Stimulated activated naive CD8-positive, alpha-beta T cell treated with anti-CD3 and anti-CD28 coated beads, Interleukin-15, amount 100 ng/mL, for 72 hours (primary cell): ENCODE data around the gene URB1.

Experiments
- ATAC-seq: fragments of 150-1000 bp; cut with Tn5 transposase; 2 replicates; pipeline ENCODE4 v1.10.0; 2021; ENCODE audit warnings: mild to moderate bottlenecking, moderate library complexity
- DNase-seq, 2 donors: peaks; one replicate each; pipeline ENCODE4 v3.0.0; 2021 to 2022
- H3K27ac Mint-ChIP-seq, 2 donors: one replicate each; pipeline ENCODE4 v1.8.0; 2022; ENCODE audit warnings: mild to moderate bottlenecking in 2 of 2, mixed read lengths in 2 of 2, moderate library complexity in 2 of 2
- H3K27me3 Mint-ChIP-seq: one replicate; pipeline ENCODE4 v1.8.0; 2022; ENCODE audit warnings: mixed read lengths
- H3K4me1 Mint-ChIP-seq: one replicate; pipeline ENCODE4 v1.8.0; 2022; ENCODE audit warnings: mild to moderate bottlenecking, mixed read lengths
- H3K4me3 Mint-ChIP-seq, 2 donors: one replicate each; pipeline ENCODE4 v1.8.0; 2022; ENCODE audit warnings: mild to moderate bottlenecking in 2 of 2, mixed read lengths in 2 of 2, moderate library complexity in 1 of 2
- H3K9me3 Mint-ChIP-seq, 2 donors: one replicate each; pipeline ENCODE4 v1.8.0; 2022; ENCODE audit warnings: mixed read lengths in 2 of 2

The URB1 gene

GRCh38 chr21:32347351-32347750 lies 45.5 kb downstream of the URB1 start:
- Mint-ChIP-seq H3K4me3 (no peak overlapping the region), H3K4me1 (no peaks in the 10 kb centered on the region), H3K27ac (peak overlapping the region in 1 of 2 donors; percentile 93), H3K27me3 (no peaks in the 10 kb centered on the region), H3K9me3 (peaks cover 0 to 11% of the 10 kb centered on the region in 2 donors)
- ATAC-seq (no peak), DNase-seq (no peak)

GRCh38 chr21:32346951-32347350 lies 45.9 kb downstream of the URB1 start:
- H3K4me3 Mint-ChIP-seq, result no peak overlapping the region
- DNase-seq (no peak), ATAC-seq (no peak)
- H3K9me3 Mint-ChIP-seq, result peaks cover 0 to 11% of the 10 kb centered on the region in 2 donors
- no peaks in the 10 kb centered on the region for H3K4me1 Mint-ChIP-seq
- H3K27ac Mint-ChIP-seq, result no peak overlapping the region
- H3K27me3 Mint-ChIP-seq, result no peaks in the 10 kb centered on the region

DNA sequence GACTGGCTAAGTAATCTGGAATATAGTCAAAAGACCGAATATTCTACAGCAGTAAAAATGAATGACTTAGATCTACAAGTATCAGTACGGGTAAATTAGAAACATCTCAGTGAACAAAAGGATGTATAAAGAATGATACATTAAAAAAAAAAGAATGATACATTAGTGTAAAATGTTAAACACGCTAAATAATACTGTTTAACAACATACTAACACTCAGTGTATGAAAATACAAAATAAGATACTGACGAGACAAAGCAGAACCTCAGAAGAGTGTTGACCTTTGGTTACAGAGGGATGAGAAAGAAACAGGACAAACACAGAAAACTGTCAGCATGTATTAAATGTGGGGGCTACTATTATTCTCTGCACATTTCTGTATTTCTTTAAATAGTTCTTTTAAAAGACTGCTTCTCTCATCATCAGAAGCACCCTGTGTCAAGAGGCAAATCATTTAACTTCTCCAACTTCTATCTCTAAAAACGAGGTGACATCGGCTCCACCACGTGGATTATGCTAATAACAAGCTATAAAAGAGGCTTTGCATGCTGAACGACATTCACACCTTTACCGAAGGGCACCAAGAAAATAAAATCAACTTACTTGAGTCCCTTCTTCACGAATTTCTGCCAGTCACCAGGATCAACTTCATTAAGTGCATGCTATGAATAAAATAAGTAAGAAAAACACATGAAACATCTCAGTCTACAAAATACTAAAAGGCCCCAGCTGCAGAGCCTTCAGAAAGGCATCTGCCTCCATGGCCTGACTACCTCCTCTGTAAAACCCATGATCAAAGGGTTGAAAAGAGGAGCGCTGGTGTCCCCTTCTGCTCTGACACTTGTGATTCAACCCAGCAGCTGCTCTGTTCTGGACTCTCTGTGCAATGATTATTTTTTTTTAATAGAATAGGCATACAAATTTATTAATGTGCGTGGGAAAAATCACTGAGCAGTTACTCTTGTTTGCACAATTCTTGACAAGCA lies 51.7 kb downstream of the URB1 start:
- ATAC-seq (no peak), DNase-seq (no peak)
- H3K27me3 Mint-ChIP-seq, result no peaks in the 10 kb centered on the region
- H3K4me1 Mint-ChIP-seq, result no peaks in the 10 kb centered on the region
- peak overlapping the region in 1 of 2 donors; percentile 16 for H3K27ac Mint-ChIP-seq
- peaks cover 0 to 11% of the 10 kb centered on the region in 2 donors for H3K9me3 Mint-ChIP-seq
- no peak overlapping the region for H3K4me3 Mint-ChIP-seq

- Mint-ChIP-seq H3K27me3 (no peaks in the 10 kb centered on the region), H3K4me3 (no peak overlapping the region), H3K4me1 (no peaks in the 10 kb centered on the region), H3K9me3 (no peaks in the 10 kb centered on the region), H3K27ac (peak overlapping the region in 1 of 2 donors; percentile 85)
- DNase-seq, result no peak
- ATAC-seq, result no peak
Observed at GRCh38 chr21:32338209-32338921, 54.4 kb downstream of the URB1 start.

DNA sequence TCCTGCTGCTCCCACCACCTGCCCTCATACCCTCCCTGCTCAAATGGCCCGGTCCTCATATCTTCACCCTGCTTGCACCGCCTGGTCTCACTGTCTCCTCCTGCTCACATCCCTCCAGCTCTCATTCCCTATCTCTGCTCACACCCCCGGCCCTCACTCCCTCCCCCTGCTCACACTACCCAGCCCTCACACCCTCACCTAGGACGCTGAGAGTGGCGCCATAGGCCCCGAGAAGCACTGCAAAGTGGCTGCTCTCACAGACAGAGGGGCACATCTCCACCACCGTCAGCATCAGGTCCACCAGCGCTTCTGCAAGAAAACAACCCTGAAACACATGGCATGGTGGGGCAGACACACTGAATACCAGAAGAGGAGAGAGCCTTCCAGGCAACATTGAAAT lies 55.6 kb downstream of the URB1 start:
- DNase-seq, result no peak
- ATAC-seq, result no peak
- H3K4me3 Mint-ChIP-seq, result no peak overlapping the region
- no peaks in the 10 kb centered on the region for H3K4me1 Mint-ChIP-seq
- H3K27me3 Mint-ChIP-seq, result no peaks in the 10 kb centered on the region
- H3K9me3 Mint-ChIP-seq, result no peaks in the 10 kb centered on the region
- H3K27ac Mint-ChIP-seq, result peak overlapping the region in 1 of 2 donors; percentile 2

DNA sequence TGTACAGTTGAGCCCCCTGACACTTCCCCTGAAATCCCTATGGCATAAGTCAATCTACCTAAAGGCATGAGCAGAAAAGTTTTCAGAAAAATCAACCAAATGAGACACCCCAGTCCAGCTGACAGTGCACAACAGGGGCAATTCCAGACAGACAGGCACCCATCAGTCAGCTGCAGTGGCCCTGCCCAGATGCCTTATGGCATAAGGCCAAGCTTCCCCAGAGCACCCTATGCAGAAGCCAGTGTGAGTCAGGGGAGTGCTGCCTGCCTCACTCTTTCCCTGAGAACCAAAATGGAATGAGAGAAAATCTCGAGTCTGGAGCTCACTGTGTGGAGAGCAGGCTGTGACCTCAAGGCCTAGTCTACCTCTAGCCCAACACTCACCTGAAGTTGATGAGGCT lies 56.1 kb downstream of the URB1 start:
- no peak overlapping the region for H3K4me3 Mint-ChIP-seq
- no peaks in the 10 kb centered on the region for H3K27me3 Mint-ChIP-seq
- no peaks in the 10 kb centered on the region for H3K9me3 Mint-ChIP-seq
- DNase-seq (no peak), ATAC-seq (no peak)
- no peak overlapping the region for H3K27ac Mint-ChIP-seq
- no peaks in the 10 kb centered on the region for H3K4me1 Mint-ChIP-seq

GRCh38 chr21:32335601-32336575 lies 56.9 kb downstream of the URB1 start:
- peak overlapping the region in 1 of 2 donors; percentile 65 for H3K27ac Mint-ChIP-seq
- H3K4me3 Mint-ChIP-seq, result no peak overlapping the region
- ATAC-seq (no peak), DNase-seq (no peak)
- H3K4me1 Mint-ChIP-seq, result no peaks in the 10 kb centered on the region
- H3K27me3 Mint-ChIP-seq, result no peaks in the 10 kb centered on the region
- no peaks in the 10 kb centered on the region for H3K9me3 Mint-ChIP-seq

DNA sequence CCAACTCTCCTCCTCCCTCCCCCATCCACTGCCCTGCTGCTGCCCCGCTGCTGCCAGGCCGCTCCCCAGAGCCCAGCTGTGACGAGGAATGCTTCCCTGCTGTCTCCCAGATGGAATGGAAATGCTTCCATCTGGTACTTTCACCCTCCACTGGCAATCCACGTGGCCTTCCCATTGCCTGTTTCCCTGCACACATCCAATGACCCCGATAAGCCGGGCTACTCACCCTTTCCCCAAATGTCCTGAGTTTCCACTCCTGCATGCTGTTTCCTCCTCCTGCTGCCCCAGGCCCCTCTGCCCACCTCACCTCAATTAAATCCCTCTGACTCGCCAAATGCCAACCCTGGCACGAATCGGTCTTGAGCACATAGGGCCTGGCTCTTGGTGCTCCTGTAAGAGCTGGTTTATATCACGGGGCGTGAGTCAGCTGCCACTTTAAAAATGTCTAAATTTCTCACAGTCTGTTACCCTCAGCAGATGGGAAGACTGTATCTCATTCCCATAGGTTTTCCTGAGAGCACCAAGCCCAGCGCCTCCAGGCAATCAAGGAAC lies 57.8 kb downstream of the URB1 start:
- no peak overlapping the region for H3K4me3 Mint-ChIP-seq
- DNase-seq, result no peak
- no peaks in the 10 kb centered on the region for H3K4me1 Mint-ChIP-seq
- peak overlapping the region; percentile 43 to 72 for H3K27ac Mint-ChIP-seq
- H3K27me3 Mint-ChIP-seq, result no peaks in the 10 kb centered on the region
- no peak for ATAC-seq
- no peaks in the 10 kb centered on the region for H3K9me3 Mint-ChIP-seq

DNA sequence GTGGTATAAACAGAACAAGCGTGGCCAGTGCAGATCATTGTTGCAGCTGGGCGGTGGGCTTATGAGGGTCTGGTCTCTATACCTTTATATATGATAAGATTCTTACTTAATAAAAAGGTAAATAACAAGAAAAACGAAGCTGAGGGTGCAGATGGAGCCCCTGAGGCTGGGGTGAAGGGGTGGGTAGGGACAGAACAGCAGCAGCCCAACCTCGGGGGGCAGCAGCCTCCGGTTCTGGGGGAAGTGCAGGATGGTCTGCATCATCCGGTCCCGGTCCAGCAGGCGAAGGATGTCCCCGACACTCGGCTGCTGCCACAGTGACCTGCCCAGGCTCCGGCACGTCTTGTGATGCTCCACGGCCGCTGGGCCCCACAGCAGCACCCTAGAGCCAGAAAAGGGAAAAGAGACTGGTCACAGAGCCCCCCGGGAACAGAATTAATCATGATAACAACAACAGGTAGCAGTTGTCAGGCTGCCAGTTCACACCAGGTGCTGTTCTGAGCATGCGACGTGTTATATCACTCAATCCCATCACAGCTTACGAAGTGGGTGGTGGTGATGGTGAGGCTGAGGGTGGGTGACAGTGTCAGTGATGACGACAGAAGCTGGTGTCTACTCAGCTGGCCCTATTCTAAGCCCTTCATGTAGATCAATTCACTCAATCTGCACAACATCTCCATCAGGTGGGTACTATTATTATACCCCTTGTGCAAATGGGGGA lies 58.7 kb downstream of the URB1 start:
- no peak for ATAC-seq
- no peaks in the 10 kb centered on the region for H3K9me3 Mint-ChIP-seq
- no peak overlapping the region for H3K4me3 Mint-ChIP-seq
- no peak overlapping the region for H3K27ac Mint-ChIP-seq
- H3K27me3 Mint-ChIP-seq, result no peaks in the 10 kb centered on the region
- no peak for DNase-seq
- H3K4me1 Mint-ChIP-seq, result no peaks in the 10 kb centered on the region

DNA sequence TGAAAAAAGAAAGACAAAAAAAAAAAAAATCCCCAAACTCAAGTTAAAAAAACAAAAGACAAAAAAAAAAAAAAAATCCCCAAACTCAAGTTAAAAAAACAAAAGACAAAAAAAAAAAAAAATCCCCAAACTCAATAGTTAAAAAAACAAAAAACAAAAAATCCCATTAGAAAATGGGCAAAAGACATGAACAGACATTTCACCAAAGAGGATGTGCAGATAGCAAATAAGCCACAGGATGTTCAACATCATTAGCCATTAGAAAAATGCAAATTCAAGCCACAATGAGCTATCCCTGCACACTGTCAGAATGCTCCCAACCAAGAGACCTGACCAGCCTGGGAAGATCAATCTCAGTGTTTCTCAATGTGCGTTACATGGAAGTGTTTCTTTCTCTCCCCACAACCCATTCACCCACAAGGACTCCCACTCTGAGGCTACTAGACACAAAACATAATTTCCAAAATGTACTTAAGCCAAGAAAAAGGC lies 60.3 kb downstream of the URB1 start:
- no peaks in the 10 kb centered on the region for H3K27me3 Mint-ChIP-seq
- no peaks in the 10 kb centered on the region for H3K4me1 Mint-ChIP-seq
- DNase-seq (no peak), ATAC-seq (no peak)
- H3K9me3 Mint-ChIP-seq, result no peaks in the 10 kb centered on the region
- no peak overlapping the region for H3K27ac Mint-ChIP-seq
- H3K4me3 Mint-ChIP-seq, result no peak overlapping the region

- Mint-ChIP-seq H3K27me3 (no peaks in the 10 kb centered on the region), H3K4me1 (no peaks in the 10 kb centered on the region), H3K4me3 (no peak overlapping the region), H3K9me3 (no peaks in the 10 kb centered on the region), H3K27ac (no peak overlapping the region)
- DNase-seq (no peak), ATAC-seq (no peak)
Observed at GRCh38 chr21:32331444-32332305, 61.1 kb downstream of the URB1 start.

GRCh38 chr21:32330784-32331311 lies 62.0 kb downstream of the URB1 start:
- H3K27me3 Mint-ChIP-seq, result no peaks in the 10 kb centered on the region
- H3K4me3 Mint-ChIP-seq, result no peak overlapping the region
- H3K27ac Mint-ChIP-seq, result peak overlapping the region in 1 of 2 donors; percentile 58
- DNase-seq (no peak), ATAC-seq (no peak)
- no peaks in the 10 kb centered on the region for H3K9me3 Mint-ChIP-seq
- no peaks in the 10 kb centered on the region for H3K4me1 Mint-ChIP-seq

GRCh38 chr21:32329776-32330175 lies 63.0 kb downstream of the URB1 start:
- ATAC-seq (no peak), DNase-seq (no peak)
- H3K4me1 Mint-ChIP-seq, result no peaks in the 10 kb centered on the region
- H3K27ac Mint-ChIP-seq, result peak overlapping the region in 1 of 2 donors; percentile 7
- no peaks in the 10 kb centered on the region for H3K9me3 Mint-ChIP-seq
- H3K27me3 Mint-ChIP-seq, result no peaks in the 10 kb centered on the region
- H3K4me3 Mint-ChIP-seq, result no peak overlapping the region
